Middle frontal gyrus (tissue), 1 donor: Measurements from ENCODE around the gene MAPK13.
"Not testable (repeated sequence)": the region's sequence is repeated elsewhere in the genome, so short reads cannot be mapped to it uniquely, and the experiment has no call there.

Experiments used
- DNase-seq: peaks from one replicate; pipeline ENCODE4 v3.0.0-alpha.2; 2015; ENCODE audit warnings: low spot score; ENCODE audit errors: extremely low spot score

Gene MAPK13

GRCh38 chr6:36129941-36130666 is at the start of gene MAPK13:
Gene MAPK13 (plus strand): TSS chr6:36130513. CDS start chr6:36130583, 70 bp downstream.
- no peak for DNase-seq

- no peak for DNase-seq
These were observed 48.0 kb upstream of the MAPK13 start for GRCh38 chr6:36082318-36082717.

GRCh38 chr6:36083446-36083845 is 46.9 kb upstream of the MAPK13 start:
- no peak for DNase-seq

- not testable (repeated sequence) for DNase-seq
These were observed 42.1 kb upstream of the MAPK13 start for GRCh38 chr6:36088204-36088603.

- no peak for DNase-seq
These were observed 41.3 kb upstream of the MAPK13 start for GRCh38 chr6:36089048-36089447.

GRCh38 chr6:36094238-36094637 is 36.1 kb upstream of the MAPK13 start:
- no peak for DNase-seq

GRCh38 chr6:36094753-36095496 is 35.4 kb upstream of the MAPK13 start:
- peak; percentile 81 for DNase-seq

GRCh38 chr6:36095497-36096391 is 34.6 kb upstream of the MAPK13 start:
- DNase-seq, result no peak

- no peak for DNase-seq
These were observed 31.9 kb upstream of the MAPK13 start for GRCh38 chr6:36098253-36098919.

GRCh38 chr6:36098920-36099647 is 31.2 kb upstream of the MAPK13 start:
- DNase-seq, result no peak

GRCh38 chr6:36099869-36100483 is 30.3 kb upstream of the MAPK13 start:
- DNase-seq, result no peak

- DNase-seq, result no peak
These were observed 28.6 kb upstream of the MAPK13 start for GRCh38 chr6:36101691-36102090.

GRCh38 chr6:36102853-36103252 is 27.5 kb upstream of the MAPK13 start:
- no peak for DNase-seq

- no peak for DNase-seq
These were observed 25.5 kb upstream of the MAPK13 start for GRCh38 chr6:36104836-36105235.

GRCh38 chr6:36109092-36109491 is 21.2 kb upstream of the MAPK13 start:
- no peak for DNase-seq

- no peak for DNase-seq
These were observed 20.3 kb upstream of the MAPK13 start for GRCh38 chr6:36110050-36110449.

- DNase-seq, result no peak
These were observed 19.4 kb upstream of the MAPK13 start for GRCh38 chr6:36110863-36111262.

GRCh38 chr6:36111526-36111925 is 18.8 kb upstream of the MAPK13 start:
- DNase-seq, result no peak

- no peak for DNase-seq
These were observed 17.3 kb upstream of the MAPK13 start for GRCh38 chr6:36113049-36113448.

GRCh38 chr6:36113703-36114102 is 16.6 kb upstream of the MAPK13 start:
- DNase-seq, result no peak
